HG03432 (cell line): ENCODE measurements around the gene NARF.

Source experiments
- ATAC-seq: cut with Tn5 transposase; IDR thresholded peaks from one replicate; pipeline ENCODE4 v1.9.1; 2021; ENCODE audit warnings: mild to moderate bottlenecking, moderate library complexity; ENCODE audit not compliant: unreplicated experiment

The NARF gene

DNA sequence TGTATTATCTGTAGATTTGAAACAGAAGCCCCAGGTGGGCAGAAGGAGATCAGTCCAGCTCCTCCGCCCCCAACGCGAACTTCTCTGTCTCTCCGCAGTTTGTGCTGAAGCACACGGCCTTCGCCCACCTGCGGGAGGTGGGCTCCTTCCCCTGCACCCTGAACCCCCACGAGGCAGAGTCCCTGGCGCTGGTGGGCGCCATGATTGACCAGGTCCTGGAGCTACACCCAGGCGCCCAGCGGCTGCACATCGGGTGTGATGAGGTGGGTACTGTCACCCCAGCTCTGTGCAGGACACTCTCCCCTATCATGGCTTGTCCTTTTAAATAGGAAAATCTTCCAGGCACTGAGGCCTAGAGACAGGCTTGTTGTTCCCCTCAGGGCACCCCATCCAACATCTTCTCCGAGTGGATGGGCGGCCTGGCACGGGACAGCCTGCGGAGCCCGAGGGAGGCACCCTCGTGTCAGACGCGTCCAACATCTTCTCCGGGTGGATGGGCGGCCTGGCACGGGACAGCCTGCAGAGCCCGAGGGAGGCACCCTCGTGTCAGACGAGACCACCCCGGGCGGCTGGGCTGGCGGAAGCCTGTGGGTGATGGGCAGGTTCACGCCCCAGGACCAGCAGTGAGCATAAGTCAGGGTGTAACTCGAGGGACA lies 24.9 kb upstream of the NARF start:
- ATAC-seq = no peak

DNA sequence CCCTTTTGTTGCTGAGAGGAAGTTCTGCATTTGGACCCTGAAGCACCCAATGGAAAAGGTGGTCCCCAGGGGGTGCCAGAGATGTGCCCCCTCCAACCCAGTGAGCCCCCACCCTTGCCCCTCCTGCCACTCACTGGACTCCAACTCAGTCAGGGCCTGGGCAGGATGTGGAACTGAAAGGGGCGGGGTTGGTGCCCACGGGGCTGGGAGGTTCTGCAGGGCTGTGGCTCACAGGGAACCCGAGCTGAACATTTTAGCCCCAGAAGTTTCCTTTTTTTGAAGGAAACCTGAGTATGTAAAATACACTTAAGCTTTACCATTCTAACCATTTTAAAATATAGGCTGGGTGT lies 24.4 kb upstream of the NARF start:
- ATAC-seq = no peak

DNA sequence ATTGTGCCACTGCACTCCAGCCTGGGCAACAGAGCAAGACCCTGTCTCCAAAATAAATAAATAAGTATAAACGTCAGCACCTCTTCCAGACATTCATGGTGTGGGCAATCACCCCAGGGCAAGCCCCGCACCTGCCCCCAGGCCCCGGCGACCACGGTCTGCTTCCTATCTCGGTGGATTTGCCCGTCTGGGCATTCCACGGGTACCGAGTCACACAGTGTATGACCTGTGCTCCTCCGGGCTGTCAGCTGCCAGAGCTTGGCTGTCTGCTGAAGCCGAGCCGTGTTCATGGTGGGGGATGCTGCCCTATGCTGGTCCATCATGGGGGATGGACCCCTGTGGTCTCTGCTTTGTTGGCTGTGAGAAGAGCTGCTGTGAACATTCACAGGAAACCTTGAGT lies 23.4 kb upstream of the NARF start:
- ATAC-seq = no peak

DNA sequence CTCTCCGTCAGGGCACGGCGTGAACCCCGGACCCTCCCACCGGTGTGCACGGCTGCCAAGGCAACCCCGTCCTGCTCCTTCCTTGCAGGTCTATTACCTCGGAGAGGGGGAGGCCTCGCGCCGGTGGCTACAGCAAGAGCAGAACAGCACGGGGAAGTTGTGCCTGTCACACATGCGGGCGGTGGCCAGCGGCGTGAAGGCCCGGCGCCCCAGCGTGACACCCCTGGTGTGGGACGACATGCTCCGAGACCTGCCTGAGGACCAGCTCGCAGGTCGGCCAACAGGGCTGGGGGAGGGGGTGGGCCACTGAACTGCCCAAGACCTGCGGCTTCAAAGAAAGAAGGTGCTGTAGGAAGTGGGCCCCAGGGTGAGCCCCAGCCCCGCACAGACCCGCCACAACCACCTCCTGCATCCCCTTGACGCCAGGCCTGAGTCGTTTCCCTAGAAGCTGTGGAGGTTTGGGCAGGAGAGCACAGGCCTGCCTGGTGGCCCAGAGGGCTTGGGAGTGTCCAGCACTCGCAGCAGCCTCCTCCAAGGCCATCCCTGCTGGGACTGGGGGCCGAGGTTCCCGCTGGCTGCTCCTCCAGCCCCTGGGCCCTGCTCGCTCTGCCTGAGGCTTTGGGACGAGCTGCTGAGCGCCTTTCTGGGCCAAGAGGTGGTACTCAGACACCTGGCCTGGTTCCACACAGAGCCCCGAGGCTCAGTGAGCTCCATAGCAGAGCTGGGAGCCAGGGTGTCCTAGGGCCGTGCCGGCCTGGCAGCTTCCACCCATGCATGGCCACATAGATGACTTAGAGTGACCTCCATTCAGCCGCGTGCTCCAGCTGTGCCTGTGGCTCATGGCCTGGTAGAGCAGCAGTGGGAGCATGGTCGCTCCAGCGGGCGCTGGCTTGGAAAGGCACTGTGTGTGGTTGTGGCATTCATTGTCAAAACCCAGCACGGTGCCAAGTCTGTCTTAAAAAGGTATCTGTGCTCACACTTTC lies 22.6 kb upstream of the NARF start:
- ATAC-seq = no peak

DNA sequence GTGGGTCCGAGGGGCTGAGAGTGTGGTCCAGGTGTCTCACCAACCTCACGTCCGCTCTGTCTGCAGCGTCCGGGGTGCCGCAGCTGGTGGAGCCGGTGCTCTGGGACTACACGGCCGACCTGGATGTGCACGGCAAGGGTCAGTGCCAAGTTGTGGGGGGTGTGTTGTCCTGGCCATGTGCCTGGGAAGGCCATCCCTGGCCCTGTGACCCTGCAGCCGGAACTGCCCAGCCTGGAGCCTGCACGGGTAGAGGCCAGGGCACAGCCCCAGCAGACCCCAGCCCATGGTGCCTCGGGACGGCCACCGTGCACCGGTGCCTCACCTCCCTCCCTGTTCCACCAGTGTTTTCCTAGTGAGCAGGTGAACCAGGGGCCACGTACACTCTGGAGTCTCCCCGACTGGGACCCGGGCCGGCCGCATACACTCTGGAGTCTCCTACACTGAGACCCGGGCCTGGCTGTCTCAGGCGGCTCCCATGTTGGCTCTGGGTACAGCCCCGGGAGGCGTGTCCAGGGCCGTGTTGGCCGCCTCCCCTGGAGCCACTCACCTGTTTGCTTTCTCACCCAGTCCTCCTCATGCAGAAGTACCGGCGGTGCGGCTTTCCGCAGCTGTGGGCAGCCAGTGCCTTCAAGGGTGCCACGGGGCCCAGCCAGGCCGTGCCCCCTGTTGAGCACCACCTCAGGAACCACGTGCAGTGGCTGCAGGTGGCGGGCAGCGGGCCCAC lies 21.8 kb upstream of the NARF start:
- no peak for ATAC-seq

DNA sequence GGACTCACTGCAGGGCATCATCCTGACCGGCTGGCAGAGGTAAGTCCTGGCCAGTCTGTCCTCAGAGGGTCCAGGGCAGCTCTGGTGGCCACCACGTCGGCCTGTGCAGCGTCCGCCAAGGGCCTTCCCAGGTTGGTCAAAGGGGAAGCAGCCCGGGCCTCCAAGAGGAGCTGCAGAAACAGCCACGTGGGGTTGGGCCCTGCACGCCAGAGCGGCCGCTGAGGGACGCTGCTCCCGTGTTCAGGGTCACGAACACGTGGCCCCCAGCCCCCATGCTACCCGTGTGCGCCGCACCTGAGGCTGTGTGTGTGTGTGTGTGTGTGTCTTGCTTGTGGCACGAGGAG lies 21.2 kb upstream of the NARF start:
- no peak for ATAC-seq

DNA sequence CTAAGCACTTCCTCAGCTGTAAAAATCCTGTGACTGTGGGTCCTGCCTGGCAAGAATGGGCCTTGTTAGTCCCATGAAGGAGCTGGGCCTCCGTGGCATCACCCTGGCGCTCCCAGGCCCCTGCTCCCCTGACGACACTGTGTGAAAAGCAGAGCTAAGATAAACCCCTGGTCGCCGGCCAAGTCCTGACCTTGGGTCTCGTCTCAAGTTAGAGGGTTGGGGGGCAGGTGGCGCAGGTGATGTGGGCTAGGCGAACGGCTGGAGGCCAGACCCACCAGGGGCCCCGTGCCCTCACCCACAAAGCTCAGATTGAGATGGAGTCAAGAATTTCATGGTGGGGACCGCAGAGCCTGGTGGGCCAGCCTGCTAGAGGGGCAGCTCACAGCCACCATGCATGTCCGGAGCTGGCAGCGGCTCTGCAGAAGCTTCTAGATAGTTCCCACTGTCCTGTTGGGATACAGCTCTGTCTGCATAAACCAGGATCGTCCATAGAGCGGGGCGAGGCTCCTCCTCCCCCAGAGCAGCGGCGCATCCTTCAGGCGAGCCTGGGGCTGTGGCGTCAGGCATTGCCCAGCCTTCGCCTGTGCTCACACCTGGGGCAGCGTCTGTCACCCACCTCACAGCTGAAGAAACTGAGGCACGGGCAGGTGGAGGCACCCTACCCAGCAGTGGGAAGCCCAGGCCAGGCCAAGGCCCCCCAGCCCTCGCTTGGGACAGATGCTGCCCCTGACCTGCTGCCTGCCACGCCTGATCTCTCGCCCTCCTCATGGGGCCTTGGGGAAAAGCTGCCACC lies 19.9 kb upstream of the NARF start:
- no peak for ATAC-seq

DNA sequence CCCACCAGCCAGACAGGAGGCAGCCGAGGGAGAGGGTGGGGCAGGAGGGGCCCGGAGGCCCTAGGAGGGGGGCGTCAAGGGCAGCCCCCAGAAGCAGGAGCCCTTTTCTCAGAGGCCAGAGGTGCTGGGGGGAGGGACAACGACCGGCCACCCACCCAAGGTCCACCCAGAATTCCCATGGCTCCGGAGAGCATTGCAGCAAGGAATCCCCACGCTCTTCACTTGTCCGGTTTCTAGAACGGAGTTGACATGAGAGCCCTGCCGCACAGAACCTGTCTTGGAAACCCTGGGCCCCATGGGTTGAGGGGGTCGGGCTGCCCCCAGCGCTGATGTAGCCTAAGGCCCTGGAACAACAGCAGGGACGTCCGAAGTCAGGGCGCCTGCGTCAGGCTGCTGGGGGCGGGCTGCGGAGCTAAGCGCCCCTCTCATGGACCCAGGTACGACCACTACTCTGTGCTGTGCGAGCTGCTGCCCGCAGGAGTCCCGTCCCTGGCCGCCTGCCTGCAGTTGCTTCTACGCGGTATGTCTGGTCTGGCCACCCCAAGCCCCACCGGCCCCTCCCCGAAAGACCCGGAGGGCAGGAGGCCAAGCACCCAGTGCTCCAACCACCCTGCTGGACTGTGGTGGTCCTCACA lies 19.2 kb upstream of the NARF start:
- no peak for ATAC-seq

DNA sequence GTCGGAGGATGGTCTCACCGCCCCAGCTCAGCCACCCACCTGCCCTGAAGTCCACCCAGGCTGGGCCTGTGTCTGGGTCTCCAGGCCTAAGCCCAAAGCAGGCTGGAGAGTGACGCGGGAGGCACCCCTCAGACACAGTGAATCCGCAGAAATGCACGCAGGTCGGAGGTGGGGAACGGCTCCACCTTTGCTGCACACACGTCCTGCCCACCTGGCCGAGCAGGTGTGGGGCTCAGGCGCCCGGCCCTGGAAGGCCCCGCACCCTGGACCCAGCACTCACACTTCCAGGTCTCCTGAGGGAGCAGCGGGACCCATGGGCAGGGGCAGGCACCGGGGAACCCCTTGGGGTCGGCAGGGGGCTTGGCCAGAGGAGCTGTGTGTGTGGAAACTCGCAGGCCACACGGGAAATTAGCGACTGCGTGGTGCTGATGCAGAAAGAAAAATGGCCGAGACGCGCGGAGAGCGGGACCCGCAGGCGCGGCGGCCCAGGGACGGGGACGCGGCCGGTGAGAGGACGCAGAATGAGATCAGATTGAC lies 18.6 kb upstream of the NARF start:
- no peak for ATAC-seq

DNA sequence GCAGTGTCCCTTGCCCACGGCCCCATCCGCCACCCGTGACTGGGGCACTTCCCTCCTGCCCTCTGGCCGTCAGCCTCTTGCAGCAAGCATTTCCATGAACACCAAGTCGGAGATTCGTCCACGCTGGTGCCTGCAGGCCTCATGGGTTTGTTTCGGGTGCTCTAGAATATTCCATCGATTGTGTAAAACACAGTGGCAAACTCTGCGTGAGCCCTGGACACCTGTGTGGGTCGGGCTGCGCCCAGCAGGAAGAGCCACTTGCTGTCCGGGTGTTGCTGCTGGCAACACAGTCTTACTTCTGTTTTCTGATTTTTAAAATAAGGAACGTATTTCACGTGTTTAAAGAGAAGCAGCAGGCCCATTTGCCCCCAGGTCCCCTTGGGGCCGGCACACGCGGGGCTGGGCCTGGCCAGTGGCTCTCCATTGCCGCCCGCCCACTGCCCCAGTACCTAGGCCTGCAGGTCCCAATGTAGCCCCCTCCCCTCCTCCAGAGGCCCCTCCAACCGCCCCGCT lies 18.0 kb upstream of the NARF start:
- ATAC-seq = no peak

DNA sequence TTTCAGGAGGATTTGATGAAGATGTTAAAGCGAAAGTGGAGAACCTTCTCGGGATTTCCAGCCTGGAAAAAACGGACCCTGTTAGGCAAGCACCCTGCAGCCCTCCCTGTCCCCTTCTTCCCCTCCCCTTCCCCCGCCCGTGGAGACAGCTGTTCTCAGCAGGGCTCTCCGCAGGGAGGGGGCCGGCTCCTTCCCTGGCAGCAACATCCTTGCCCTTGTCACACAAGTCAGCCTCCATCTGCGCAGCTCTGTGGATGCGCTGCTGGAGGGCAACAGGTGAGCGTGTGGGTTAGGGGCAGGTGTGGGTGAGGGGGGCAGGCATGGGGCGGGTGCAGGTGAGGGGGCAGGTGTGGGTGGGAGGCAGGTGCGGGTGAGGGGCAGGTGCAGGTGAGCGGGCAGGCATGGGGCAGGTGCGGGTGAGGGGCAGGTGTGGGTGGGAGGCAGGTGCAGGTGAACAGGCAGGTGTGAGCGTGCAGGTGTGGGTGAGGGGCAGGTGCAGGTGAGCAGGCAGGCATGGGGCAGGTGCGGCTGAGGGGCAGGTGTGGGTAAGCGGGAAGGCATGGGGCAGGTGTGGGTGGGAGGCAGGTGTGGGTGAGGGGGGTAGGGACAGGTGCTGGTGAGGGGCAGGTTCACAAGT lies 17.4 kb upstream of the NARF start:
- ATAC-seq = no peak

DNA sequence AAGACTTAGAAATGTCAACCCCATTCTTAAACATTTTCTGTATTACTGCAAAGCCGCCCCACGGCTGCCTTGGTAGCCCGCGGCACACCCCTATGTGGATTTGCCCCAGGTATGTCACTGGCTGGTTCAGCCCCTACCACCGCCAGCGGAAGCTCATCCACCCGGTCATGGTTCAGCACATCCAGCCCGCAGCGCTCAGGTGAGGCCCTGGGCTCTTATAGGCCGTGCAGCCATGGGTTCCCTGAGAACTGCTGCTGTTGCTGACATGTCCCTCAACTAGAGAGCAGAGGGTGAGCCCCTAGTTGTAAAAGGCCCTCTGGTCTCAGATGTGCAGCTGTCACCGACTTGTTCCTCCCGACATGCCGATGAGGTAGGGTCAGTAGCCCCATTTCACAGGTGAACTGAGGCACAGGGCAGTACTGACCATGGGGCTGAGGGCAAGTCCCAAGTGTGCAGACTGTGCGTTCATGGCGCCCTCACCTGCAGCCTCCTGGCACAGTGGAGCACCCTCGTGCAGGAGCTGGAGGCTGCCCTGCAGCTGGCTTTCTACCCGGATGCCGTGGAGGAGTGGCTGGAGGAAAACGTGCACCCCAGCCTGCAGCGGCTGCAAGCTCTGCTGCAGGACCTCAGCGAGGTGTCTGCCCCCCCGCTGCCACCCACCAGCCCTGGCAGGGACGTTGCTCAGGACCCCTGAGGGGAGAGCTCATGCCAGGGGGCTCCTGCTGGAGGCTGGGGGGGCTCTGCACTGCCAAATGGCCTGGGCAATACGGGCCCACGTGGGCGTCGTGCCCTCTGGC lies 16.7 kb upstream of the NARF start:
- ATAC-seq = no peak

DNA sequence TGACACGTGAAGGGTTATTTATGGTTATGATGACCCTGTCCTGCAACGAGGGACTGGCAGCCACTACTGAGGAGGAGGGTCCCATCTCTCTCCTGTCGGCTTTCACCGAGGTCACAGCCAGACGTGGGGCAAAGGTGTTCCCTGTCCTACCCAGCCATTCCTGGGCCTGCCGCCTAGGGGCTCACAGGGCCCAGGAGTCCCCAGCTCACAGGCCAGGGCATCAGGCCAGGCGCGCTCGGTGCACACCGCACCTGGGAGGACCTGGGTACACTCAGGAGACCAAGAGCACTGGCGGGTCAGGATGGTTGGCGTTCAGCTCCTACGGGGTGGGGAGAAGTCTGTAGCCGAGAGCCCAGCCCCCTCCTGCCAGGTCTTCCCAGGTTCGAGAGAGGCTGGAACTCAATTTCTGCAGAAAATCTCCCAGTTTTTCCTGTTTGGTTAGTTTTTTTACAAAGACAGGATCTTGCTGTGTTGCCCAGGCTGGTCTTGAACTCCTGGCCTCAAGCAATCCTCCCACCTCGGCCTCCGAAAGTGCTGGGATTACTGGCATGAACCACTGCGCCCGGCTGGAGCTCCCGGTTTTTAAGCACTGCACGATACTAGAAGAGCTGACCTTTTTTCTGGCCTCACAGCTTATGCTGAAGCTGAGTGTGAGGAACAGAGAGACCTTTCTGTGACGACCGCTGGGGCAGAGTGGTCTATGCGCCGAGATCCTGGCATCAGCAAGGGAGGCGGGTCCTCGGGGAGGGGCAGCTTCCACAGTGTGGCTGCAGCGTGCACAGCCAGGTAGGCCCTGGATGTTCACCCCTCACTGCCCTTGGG lies 15.7 kb upstream of the NARF start:
- no peak for ATAC-seq

DNA sequence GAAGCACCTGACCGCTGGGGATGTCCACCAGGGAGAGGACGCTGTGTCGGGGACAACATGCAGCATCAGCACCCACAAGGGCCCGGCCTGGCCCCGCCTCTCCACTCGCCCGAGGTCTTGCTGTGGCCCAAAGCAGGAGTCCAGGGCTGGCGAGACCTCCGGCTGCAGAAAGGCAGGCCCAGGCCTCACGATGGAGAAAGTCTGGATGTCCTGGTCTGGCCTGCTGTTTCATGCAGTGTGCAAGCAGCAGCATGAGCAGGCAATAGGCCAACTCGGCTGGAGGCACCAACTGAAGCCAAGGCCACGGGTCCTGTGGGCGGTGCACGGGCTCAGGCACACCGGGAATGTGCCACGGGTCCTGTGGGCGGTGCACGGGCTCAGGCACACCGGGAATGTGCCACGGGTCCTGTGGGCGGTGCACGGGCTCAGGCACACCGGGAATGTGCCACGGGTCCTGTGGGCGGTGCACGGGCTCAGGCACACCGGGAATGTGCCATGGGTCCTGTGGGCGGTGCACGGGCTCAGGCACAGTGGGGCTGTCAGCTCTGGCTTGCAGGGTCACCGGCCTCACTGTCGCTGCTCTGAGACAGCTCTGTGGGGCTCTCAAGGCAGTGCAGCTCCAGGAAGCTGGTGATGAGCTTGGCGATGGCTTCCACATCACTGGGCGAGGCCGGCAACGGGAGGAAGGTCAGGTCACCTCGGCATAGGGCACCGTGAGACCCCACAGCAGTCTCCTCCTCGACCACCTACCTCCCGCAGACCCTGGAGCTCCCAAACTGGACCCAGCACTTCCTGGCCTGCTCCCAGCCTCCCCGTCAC lies 14.9 kb upstream of the NARF start:
- ATAC-seq = no peak

DNA sequence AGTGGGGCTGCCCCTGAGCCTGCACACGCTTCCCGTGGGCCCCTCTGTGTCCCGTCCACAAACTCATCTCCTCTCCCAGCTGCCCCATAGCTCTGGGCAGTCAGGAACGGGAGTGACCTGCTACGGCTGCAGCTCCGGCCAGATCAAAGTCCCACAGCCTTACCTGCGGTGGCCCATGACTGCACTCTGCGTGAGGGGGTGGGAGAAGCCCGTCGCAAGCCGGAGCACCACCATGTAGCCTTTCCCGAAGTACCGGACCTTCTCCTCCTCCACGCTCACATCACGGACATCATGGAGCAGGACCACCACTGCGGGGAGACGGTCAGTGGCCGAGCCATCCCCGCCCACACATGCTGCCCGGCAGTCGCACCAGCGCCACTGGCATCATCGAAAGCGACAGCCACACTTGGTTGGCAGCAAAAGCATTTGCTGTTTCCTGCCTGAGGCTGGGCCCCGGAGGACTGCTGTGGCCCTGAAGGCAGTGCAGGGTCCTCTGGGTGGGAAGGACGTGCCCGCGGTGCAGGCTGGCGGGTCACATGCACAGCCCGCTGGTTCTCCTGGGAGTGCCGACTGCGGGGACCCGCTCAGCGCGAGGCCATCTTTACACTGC lies 14.2 kb upstream of the NARF start:
- ATAC-seq = no peak

DNA sequence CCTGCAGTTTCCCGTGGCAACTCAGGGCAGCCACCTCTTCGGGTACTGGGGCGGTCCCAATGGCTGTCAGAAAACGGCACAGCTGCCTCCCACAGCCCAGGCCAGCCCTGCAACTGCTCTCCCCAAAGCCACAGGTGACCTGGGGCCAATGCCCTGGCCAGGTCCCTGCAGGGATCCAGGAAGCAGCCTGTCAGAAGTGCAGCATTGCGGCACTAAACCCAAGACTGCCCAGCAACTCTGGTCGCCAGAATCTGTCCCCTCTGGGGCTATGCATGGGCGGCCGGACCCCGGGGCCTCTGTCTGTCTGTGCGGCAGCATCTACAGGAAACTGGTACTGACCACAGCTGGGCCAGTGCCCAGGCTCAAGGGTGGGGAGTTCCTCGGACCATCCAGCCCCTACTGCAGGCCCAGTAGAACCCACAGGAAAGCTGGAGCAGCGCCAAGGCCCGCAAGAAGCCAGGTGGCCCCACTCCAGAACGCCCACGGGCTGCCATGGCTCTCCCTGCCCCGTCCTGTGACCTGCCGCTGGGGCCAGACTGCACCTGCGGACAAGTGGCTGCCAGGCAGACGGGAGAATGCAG lies 13.5 kb upstream of the NARF start:
- ATAC-seq = no peak
